ENCODE results near the gene PC.

PC gene

GRCh38 chr11:66934950-66935779 lies 23.0 kb downstream of the PC start:
- TF ChIP-seq SUZ12 (IDR thresholded peaks at IDR 0.05; ENCODE audit: extremely low read depth, insufficient read depth, insufficient read length) (no peak), YY1 (IDR thresholded peaks at IDR 0.05; ENCODE audit: insufficient read depth, insufficient read length) (no peak), ZNF274 (IDR thresholded peaks at IDR 0.05; ENCODE audit: low read depth, low read length) (no peak)
- no peak for DNase-seq (ENCODE audit: low read depth, low spot score)
- H3K27me3 ChIP-seq (ENCODE audit: insufficient read depth, insufficient read length), result no peaks in the 10 kb centered on the region

DNA sequence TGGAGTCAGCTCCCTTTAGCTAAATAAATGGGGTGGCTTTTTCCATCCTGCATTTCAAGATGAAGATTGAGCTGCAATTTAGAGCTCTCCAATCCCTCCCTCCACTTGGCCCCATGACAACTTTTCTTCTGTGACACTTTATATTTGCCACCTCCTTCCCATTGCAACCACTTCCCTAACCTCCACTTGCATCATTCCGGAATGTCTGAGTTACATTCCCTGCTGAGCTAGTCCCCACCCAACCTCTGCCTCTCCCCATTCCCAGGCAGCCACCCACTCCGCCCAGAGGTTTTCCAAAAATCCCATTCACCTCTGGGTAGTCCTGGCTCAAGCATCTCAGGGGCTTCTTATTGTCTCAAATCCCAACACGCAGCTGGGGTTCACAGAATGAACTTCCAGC lies 24.7 kb downstream of the PC start:
- Histone ChIP-seq H3K36me3 (ENCODE audit: insufficient read depth, insufficient read length, low read length) (no peaks in the 10 kb centered on the region), H3K4me3 (ENCODE audit: insufficient read length, low read depth) (no peak overlapping the region), H3K9me3 (ENCODE audit: insufficient read depth, low read length) (no peaks in the 10 kb centered on the region), H3K9ac (ENCODE audit: insufficient read length, low read depth) (no peak overlapping the region), H3K27me3 (ENCODE audit: insufficient read depth, insufficient read length) (no peaks in the 10 kb centered on the region), H3K4me1 (ENCODE audit: insufficient read depth, insufficient read length) (peaks cover 5% of the 10 kb centered on the region)
- TF ChIP-seq ZNF274 (IDR thresholded peaks at IDR 0.05; ENCODE audit: low read depth, low read length), result no peak
- no peak for TF ChIP-seq SUZ12 (IDR thresholded peaks at IDR 0.05; ENCODE audit: extremely low read depth, insufficient read depth, insufficient read length)
- TF ChIP-seq YY1 (IDR thresholded peaks at IDR 0.05; ENCODE audit: insufficient read depth, insufficient read length), result no peak
- no peak for DNase-seq (ENCODE audit: low read depth, low spot score)

More at GRCh38 chr11:66934950-66935779, 23.0 kb downstream of the PC start:
- H3K4me1 ChIP-seq (ENCODE audit: insufficient read depth, insufficient read length), result peaks cover 5% of the 10 kb centered on the region
- no peak overlapping the region for H3K9ac ChIP-seq (ENCODE audit: insufficient read length, low read depth)
- H3K36me3 ChIP-seq (ENCODE audit: insufficient read depth, insufficient read length, low read length), result no peaks in the 10 kb centered on the region
- no peaks in the 10 kb centered on the region for H3K9me3 ChIP-seq (ENCODE audit: insufficient read depth, low read length)
- no peak overlapping the region for H3K4me3 ChIP-seq (ENCODE audit: insufficient read length, low read depth)

GRCh38 chr11:66932543-66932942 lies 25.6 kb downstream of the PC start:
- Histone ChIP-seq H3K4me1 (ENCODE audit: insufficient read depth, insufficient read length) (peaks cover 5% of the 10 kb centered on the region), H3K4me3 (ENCODE audit: insufficient read length, low read depth) (no peak overlapping the region), H3K9ac (ENCODE audit: insufficient read length, low read depth) (no peak overlapping the region), H3K27me3 (ENCODE audit: insufficient read depth, insufficient read length) (no peaks in the 10 kb centered on the region), H3K9me3 (ENCODE audit: insufficient read depth, low read length) (no peaks in the 10 kb centered on the region), H3K36me3 (ENCODE audit: insufficient read depth, insufficient read length, low read length) (no peaks in the 10 kb centered on the region)
- TF ChIP-seq SUZ12 (IDR thresholded peaks at IDR 0.05; ENCODE audit: extremely low read depth, insufficient read depth, insufficient read length) (no peak), ZNF274 (IDR thresholded peaks at IDR 0.05; ENCODE audit: low read depth, low read length) (no peak), YY1 (IDR thresholded peaks at IDR 0.05; ENCODE audit: insufficient read depth, insufficient read length) (no peak)
- DNase-seq (ENCODE audit: low read depth, low spot score), result no peak

GRCh38 chr11:66929753-66930152 lies 28.4 kb downstream of the PC start:
- Histone ChIP-seq H3K36me3 (ENCODE audit: insufficient read depth, insufficient read length, low read length) (no peaks in the 10 kb centered on the region), H3K4me3 (ENCODE audit: insufficient read length, low read depth) (no peak overlapping the region), H3K4me1 (ENCODE audit: insufficient read depth, insufficient read length) (peaks cover 5% of the 10 kb centered on the region), H3K9ac (ENCODE audit: insufficient read length, low read depth) (no peak overlapping the region), H3K9me3 (ENCODE audit: insufficient read depth, low read length) (peaks cover 11% of the 10 kb centered on the region), H3K27me3 (ENCODE audit: insufficient read depth, insufficient read length) (no peaks in the 10 kb centered on the region)
- no peak for DNase-seq (ENCODE audit: low read depth, low spot score)
- TF ChIP-seq YY1 (IDR thresholded peaks at IDR 0.05; ENCODE audit: insufficient read depth, insufficient read length) (no peak), SUZ12 (IDR thresholded peaks at IDR 0.05; ENCODE audit: extremely low read depth, insufficient read depth, insufficient read length) (no peak), ZNF274 (IDR thresholded peaks at IDR 0.05; ENCODE audit: low read depth, low read length) (no peak)

GRCh38 chr11:66924272-66924671 lies 33.9 kb downstream of the PC start:
- no peak overlapping the region for H3K9ac ChIP-seq (ENCODE audit: insufficient read length, low read depth)
- H3K9me3 ChIP-seq (ENCODE audit: insufficient read depth, low read length), result peaks cover 11% of the 10 kb centered on the region
- no peaks in the 10 kb centered on the region for H3K36me3 ChIP-seq (ENCODE audit: insufficient read depth, insufficient read length, low read length)
- H3K27me3 ChIP-seq (ENCODE audit: insufficient read depth, insufficient read length), result no peaks in the 10 kb centered on the region
- no peak overlapping the region for H3K4me3 ChIP-seq (ENCODE audit: insufficient read length, low read depth)
- DNase-seq (ENCODE audit: low read depth, low spot score), result no peak
- H3K4me1 ChIP-seq (ENCODE audit: insufficient read depth, insufficient read length), result peaks cover 9% of the 10 kb centered on the region
- no peak for TF ChIP-seq SUZ12 (IDR thresholded peaks at IDR 0.05; ENCODE audit: extremely low read depth, insufficient read depth, insufficient read length)
- TF ChIP-seq YY1 (IDR thresholded peaks at IDR 0.05; ENCODE audit: insufficient read depth, insufficient read length), result no peak
- no peak for TF ChIP-seq ZNF274 (IDR thresholded peaks at IDR 0.05; ENCODE audit: low read depth, low read length)

GRCh38 chr11:66922551-66922950 lies 35.6 kb downstream of the PC start:
- Histone ChIP-seq H3K9me3 (ENCODE audit: insufficient read depth, low read length) (peaks cover 11% of the 10 kb centered on the region), H3K36me3 (ENCODE audit: insufficient read depth, insufficient read length, low read length) (no peaks in the 10 kb centered on the region), H3K4me3 (ENCODE audit: insufficient read length, low read depth) (no peak overlapping the region), H3K4me1 (ENCODE audit: insufficient read depth, insufficient read length) (peaks cover 9% of the 10 kb centered on the region), H3K27me3 (ENCODE audit: insufficient read depth, insufficient read length) (no peaks in the 10 kb centered on the region), H3K9ac (ENCODE audit: insufficient read length, low read depth) (no peak overlapping the region)
- DNase-seq (ENCODE audit: low read depth, low spot score), result no peak
- TF ChIP-seq ZNF274 (IDR thresholded peaks at IDR 0.05; ENCODE audit: low read depth, low read length) (no peak), SUZ12 (IDR thresholded peaks at IDR 0.05; ENCODE audit: extremely low read depth, insufficient read depth, insufficient read length) (no peak), YY1 (IDR thresholded peaks at IDR 0.05; ENCODE audit: insufficient read depth, insufficient read length) (no peak)

DNA sequence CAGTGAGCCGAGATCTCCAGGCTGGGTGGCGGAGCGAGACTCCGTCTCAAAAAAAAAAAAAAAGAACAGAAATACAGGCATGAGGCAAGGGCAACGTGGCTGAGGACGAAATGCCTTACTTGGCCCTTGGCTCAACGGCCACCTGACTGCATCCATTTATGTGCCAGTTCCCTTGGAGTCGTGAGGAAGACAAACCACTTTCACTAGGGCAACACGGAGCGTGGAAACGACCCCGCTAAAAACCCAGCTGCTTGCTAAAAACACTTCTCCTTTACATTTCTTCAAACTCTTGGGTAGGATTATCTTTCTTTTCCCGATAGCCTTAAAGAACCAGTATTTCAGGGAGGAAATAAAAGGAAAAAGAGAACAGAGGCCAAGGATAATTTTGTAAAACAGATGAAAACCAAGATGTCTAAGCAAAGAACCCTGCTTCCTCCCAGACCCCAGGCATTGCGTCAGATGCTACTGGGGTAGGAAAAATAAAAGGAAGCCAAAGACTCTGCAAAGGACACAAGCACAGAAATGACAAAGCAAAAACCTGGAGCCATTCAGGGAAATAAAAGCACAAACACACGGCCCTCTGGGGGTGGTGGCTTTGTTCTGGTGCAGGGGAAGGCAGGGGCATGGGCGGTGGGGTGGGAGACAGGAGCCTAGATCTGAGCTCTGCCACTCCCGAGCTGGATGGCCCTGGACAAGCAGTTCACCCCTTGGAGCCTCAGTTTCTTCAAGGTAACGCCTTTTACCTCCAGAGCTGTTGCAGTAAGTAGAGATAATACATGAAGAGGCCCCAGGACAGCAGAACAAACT lies 37.0 kb downstream of the PC start:
- no peak overlapping the region for H3K4me3 ChIP-seq (ENCODE audit: insufficient read length, low read depth)
- TF ChIP-seq SUZ12 (IDR thresholded peaks at IDR 0.05; ENCODE audit: extremely low read depth, insufficient read depth, insufficient read length) (no peak), YY1 (IDR thresholded peaks at IDR 0.05; ENCODE audit: insufficient read depth, insufficient read length) (no peak)
- peaks cover 9% of the 10 kb centered on the region for H3K9me3 ChIP-seq (ENCODE audit: insufficient read depth, low read length)
- no peak overlapping the region for H3K9ac ChIP-seq (ENCODE audit: insufficient read length, low read depth)
- no peaks in the 10 kb centered on the region for H3K27me3 ChIP-seq (ENCODE audit: insufficient read depth, insufficient read length)
- no peaks in the 10 kb centered on the region for H3K36me3 ChIP-seq (ENCODE audit: insufficient read depth, insufficient read length, low read length)
- H3K4me1 ChIP-seq (ENCODE audit: insufficient read depth, insufficient read length), result peaks cover 9% of the 10 kb centered on the region
- no peak for DNase-seq (ENCODE audit: low read depth, low spot score)
